ENCODE data around the gene TBC1D1. TPM values are rescaled to one million over a fixed set of nuclear protein-coding genes. Genes with fewer than 3 reads are reported as not detected.

TBC1D1 gene
- total and polyA plus RNA-seq, 2 of the 8 experiments (the other 6 are each of a cell fraction or from before 2014, with no cell fraction given) = 96.9 to 162 TPM

DNA sequence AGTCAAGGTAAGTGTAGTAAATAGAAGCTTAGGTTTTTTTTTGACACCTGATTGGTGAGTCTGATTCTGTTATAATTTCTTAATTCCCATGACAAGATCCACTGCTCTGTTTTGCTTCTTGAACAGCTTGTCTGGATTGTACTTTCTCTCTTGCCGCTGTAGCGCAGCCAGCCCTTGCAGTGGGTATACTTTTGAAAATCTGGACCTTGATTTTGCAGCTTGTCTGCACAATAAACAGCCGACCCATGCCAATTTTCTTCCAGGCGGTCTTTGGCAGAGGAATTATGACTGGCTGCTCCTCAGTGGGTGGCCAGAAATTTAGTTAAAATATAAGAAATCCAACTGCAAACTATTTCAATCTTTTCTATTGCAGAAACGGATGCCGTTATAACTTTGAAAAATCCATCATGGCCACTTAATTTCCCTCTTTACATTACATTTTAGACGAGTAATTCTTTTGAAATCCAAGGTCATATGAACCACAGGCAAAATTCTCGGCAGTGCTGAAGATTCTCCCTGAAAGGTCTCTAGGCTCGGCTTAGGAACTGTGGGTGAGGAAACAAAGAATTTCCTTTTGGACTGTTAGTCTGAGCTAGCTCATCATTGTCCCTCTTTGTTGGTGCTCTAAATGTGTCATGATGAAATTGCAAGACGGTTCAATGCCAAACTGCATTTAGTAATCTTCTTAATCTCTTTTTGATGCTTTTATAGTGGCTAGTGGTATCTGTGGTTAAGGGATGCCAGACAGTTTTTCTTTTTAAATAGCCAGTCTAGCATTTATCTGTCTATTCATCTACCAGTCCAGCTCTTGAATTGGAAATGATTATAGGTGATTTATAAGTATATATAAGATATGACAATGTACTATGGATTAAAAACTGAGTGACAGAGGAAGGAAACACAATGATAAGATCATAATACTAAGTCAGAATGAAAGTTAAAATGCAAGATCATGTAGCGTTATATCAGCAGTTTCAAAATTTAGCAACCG, 37.8 kb downstream of the TBC1D1 start:
- Histone ChIP-seq H3K4ac (replicated peaks; ENCODE audit: insufficient read length, low read depth, low read length) (no peak overlapping the region), H4K20me1 (replicated peaks in 1 of 2; ENCODE audit: control insufficient read depth in 1 of 2, insufficient read depth in 2 of 2, low read length in 2 of 2) (no peaks in the 10 kb centered on the region), H3K36me3 (ENCODE audit: control insufficient read depth in 2 of 4, insufficient read depth in 4 of 4, low read length in 3 of 4) (no peaks in the 10 kb centered on the region), H2AFZ (ENCODE audit: low read length) (no peak overlapping the region), H3K14ac (ENCODE audit: insufficient read length) (no peak overlapping the region), H3K4me3 (ENCODE audit: extremely low read depth in 1 of 4, insufficient read depth in 2 of 4, low read depth in 3 of 4, low read length in 4 of 4) (no peak overlapping the region), H4K91ac (replicated peaks; ENCODE audit: insufficient read length, low read length) (no peak overlapping the region), H2BK15ac (ENCODE audit: low read length) (no peak overlapping the region), H3K56ac (replicated peaks; ENCODE audit: insufficient read length, low read depth, low read length) (no peak overlapping the region), H3K4me1 (replicated peaks in 1 of 4; ENCODE audit: control insufficient read depth in 3 of 4, insufficient read depth in 4 of 4, low read length in 3 of 4) (peaks cover 0 to 3% (median 0%) of the 10 kb centered on the region in 4 experiments; a peak in 1 of 7 replicates), H3K4me2 (ENCODE audit: insufficient read depth in 1 of 2, low read depth in 2 of 2, low read length in 2 of 2) (no peak overlapping the region), H3K23ac (ENCODE audit: insufficient read length) (no peak overlapping the region), H3K9ac (replicated peaks in 1 of 4; ENCODE audit: extremely low read depth in 1 of 4, low read depth in 3 of 4, low read length in 3 of 4) (no peak overlapping the region), H3K23me2 (ENCODE audit: low read depth, low read length) (no peaks in the 10 kb centered on the region), H2BK5ac (ENCODE audit: low read depth, low read length) (no peak overlapping the region), H4K8ac (ENCODE audit: extremely low read depth, insufficient read depth, low read length) (no peak overlapping the region), H4K5ac (ENCODE audit: insufficient read length, low read depth, low read length) (no peak overlapping the region), H2BK12ac (ENCODE audit: low read depth, low read length) (no peak overlapping the region), H3K79me2 (ENCODE audit: control insufficient read depth in 1 of 2, insufficient read depth in 2 of 2, low read length in 2 of 2) (no peaks in the 10 kb centered on the region), H2BK20ac (ENCODE audit: low read length) (no peak overlapping the region), H2BK120ac (replicated peaks; ENCODE audit: low read depth, low read length) (no peak overlapping the region), H3K27ac (ENCODE audit: low read depth, low read length) (no peak overlapping the region), H3K27me3 (replicated peaks in 1 of 4; ENCODE audit: control insufficient read depth in 3 of 4, extremely low read depth in 1 of 4, insufficient read depth in 3 of 4, low read length in 3 of 4) (no peaks in the 10 kb centered on the region), H3K18ac (ENCODE audit: extremely low read depth, low read length) (no peak overlapping the region), H3K9me3 (ENCODE audit: insufficient read depth in 2 of 2, low read depth in 1 of 2, low read length in 1 of 2) (no peaks in the 10 kb centered on the region), H3K79me1 (ENCODE audit: low read depth, low read length) (no peaks in the 10 kb centered on the region), H2AK5ac (ENCODE audit: low read depth, low read length) (no peak overlapping the region)
- 84% methylated on average over 12 of the region's 12 CpGs; no CpG with 5 or more reads in 1 of the 2 experiments for WGBS, 2 experiments (ENCODE audit: extremely low coverage in 1 of 2, insufficient coverage in 1 of 2, insufficient read length in 1 of 2, insufficient replicate concordance in 2 of 2, low coverage in 1 of 2, low lambda C conversion rate in 2 of 2, missing lambda C conversion rate in 1 of 2)
- DNase-seq (ENCODE audit: low read depth in 1 of 2, low spot score in 2 of 2) (no peak), FAIRE-seq (no peak)
- POLR2A ChIA-PET (ENCODE audit: partially characterized antibody) = no interaction called here
- CTCF ChIA-PET (ENCODE audit: partially characterized antibody) = interaction anchor here (1.3 to 1.9 kb wide), 2 partner anchors 106 to 141 kb away, joined by 3 to 4 read pairs; no protein-coding TSS in a partner anchor
- TF ChIP-seq CBX8 (IDR thresholded peaks at IDR 0.05; ENCODE audit: borderline replicate concordance, low read depth, low read length) = no peak
- no peak for TF ChIP-seq BACH1 (IDR thresholded peaks at IDR 0.05; ENCODE audit: low read length)
- no peak for TF ChIP-seq HDAC2 (IDR thresholded peaks at IDR 0.05; ENCODE audit: borderline replicate concordance in 1 of 2, low read depth in 2 of 2, low read length in 2 of 2)
- no peak for TF ChIP-seq SP1 (IDR thresholded peaks at IDR 0.05; ENCODE audit: low read depth, low read length)
- TF ChIP-seq RXRA (IDR thresholded peaks at IDR 0.05; ENCODE audit: insufficient read depth, low read depth, low read length) = no peak
- TF ChIP-seq GABPA (IDR thresholded peaks at IDR 0.05; ENCODE audit: borderline replicate concordance, insufficient read depth, low read length) = no peak
- no peak for TF ChIP-seq KDM1A (IDR thresholded peaks at IDR 0.05; ENCODE audit: borderline replicate concordance, low read length)
- TF ChIP-seq RBBP5 (IDR thresholded peaks at IDR 0.05; ENCODE audit: borderline replicate concordance, low read depth, low read length) = no peak
